Occipital lobe (tissue), 2 donors: ENCODE data around the gene ATF7IP. TPM values are rescaled to one million over a fixed set of nuclear protein-coding genes. Genes with fewer than 3 reads are reported as not detected.
A peak's percentile ranks its signal among the peaks of the same experiment; 100 is the strongest.
"Not testable (repeated sequence)": the region's sequence is repeated elsewhere in the genome, so short reads cannot be mapped to it uniquely, and the experiment has no call there.

ENCODE experiments used
- DNase-seq: peaks from one replicate; lab custom pipeline; 2025; lab: John Stamatoyannopoulos, UW
- total RNA-seq: library from RNA; depleted of rRNA; stranded (reverse); fragments of >200 nt; gene quantifications from one replicate; pipeline ENCODE4 v1.2.3, GENCODE V29; 2014

The ATF7IP gene
- total RNA-seq, 1 donor from 2014 or later: 77.5 TPM

GRCh38 chr12:14367040-14367661 lies 1.7 kb downstream of the ATF7IP start:
- DNase-seq: no peak

- no peak for DNase-seq
Observed at GRCh38 chr12:14369311-14369710, 3.8 kb downstream of the ATF7IP start.

DNA sequence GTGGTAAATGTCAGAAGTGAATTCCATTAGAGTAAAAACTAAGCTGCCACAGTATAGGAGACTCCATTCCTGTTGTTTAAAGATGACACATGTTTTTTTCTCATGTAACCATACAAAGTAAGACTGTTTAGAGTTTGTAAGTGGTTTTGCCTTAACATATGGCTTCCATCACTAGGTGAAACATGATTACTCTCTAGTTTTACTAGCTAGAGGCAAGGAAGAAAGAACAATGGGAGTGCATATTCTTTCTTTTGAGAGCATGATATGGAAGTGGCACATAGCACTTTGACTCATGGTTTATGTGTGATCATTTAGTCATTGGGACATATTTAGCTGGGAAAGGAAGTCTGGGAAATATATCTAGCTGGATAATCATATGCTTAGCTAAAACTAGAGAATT lies 7.7 kb downstream of the ATF7IP start:
- no peak for DNase-seq

DNA sequence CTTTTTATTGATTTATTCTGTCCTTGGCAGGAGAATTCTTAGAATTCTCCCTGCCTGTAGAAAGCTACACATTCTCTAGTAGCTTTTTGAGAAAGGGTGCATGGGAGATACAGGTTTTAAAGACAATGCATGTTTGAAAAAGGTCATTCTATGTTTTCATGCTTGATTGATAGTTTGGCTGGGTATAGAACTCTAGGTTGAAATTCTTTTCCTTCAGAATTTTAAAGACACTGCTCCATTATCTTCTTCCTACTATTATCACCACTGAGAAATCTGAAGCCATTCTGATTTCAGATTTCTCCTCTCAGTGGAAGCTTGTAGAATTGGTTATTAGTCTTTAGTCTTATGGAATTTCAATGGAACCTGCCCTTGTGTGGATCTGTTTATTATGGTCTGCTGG lies 14.0 kb downstream of the ATF7IP start:
- DNase-seq: no peak

DNA sequence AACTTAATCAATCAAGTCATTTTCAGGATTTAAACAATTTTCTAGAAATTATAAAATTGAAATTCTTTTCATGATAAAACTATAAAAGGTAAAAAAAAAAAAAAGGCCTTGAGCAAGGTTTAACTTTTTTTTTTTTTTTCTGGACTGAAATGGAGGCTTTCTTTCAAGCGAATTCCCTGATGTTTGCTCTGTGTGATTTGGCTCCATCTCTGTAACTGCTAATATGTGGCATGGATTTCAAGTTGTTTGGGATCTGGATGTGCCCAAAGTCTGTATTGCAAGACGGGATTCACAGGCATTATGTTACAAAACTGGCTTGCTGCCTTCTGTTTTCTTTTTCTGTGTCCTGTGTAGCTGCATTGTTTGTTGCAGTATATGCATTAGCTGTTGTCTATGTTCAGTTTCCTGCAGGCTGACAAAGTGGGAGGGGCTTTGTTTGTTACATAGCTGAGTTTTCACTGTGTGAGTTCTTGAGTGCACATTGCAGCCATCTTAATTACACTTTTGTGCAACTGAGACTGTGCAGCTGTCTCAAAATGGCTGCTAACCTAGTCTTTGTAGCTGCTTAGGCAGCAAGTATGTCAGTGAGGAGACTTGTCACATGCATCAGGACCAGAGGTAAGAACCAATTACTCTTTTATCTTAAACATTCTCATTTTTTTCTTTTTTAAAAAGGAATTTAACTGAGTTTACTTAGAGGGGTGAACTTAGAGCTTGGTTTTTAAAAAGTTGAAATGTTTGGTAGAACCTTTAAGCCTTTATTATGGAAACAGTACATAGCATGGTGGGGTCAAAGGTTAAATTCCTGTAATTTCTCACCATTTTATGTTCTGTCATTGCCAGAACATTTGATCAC lies 19.5 kb downstream of the ATF7IP start:
- peak; percentile 18 for DNase-seq

DNA sequence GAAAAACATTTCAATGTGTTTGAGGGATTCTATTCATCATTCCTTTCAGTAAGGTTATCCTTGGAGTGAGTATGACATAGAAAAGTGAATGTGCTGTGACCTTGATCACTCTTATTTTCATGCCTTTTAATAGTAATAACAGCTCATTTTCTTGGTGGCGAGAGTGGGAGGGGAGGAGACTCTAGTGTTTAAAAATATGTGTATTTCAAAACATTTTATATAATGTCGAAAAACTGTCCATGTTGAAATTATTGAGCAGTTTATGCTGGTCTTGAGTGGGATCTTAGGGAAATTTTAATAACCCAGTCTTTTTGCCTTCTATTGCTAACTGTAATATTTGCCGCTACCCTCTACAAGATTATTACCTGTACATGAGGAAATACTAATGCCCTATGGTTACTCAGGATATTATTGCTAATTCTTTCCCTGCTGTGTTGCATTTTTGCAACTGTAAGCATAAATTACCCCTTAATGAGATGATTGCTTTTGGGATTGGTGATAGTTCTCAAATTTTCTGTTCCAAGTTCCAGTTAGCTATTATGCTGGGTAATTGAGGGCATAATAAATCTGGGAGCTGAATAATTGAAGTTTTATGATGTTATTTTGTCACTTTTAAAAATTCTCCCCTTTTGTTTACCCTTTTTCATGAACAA lies 21.9 kb downstream of the ATF7IP start:
- DNase-seq: no peak

DNA sequence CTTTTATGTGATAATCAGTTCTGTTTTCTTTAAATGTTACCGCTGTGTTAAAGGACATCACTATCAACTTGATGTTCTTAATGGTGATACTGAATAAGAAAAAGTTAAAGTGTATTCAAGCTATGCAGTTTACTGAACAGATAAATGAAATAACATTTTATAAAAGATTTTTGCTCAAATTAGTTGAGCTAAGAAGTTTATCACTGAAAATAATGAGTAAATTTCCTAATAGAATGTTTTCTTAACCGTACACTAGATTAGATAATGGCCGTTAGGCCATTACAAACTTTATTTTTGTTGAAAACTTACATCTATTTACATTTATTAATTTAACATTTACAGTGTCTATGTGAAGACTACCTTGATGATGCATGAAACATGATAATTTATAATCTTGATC lies 25.0 kb downstream of the ATF7IP start:
- DNase-seq: no peak

DNA sequence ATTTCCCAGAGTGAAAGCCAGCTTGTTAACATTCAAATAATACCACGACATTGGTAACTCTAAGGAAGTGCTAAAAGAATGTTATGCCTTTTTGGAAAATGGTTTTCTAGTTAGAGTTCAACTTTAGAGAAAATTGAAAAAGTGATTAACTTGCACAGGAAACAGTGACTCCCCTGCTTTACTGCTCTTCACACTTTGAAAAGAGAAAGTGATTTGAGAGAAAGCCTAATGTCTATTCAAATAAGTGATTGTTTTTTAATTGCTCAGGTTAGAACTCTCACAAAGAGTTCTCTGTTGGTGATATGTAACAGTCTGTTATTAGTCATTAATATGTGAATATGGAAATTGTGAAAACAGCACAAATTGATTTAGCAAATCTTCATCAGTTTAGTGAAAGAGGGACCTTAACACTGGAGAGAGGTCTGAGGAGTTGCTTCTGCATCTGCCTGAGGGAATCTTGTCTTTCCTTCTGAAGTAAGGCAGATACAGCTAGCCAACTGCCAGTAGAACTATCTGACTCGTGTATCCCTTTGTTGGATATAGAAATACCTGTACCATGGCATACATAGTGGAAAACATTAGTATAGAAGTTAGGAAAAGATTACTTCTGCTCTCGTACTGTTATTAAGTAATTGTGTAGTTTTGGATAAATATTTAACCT lies 25.5 kb downstream of the ATF7IP start:
- no peak for DNase-seq

DNA sequence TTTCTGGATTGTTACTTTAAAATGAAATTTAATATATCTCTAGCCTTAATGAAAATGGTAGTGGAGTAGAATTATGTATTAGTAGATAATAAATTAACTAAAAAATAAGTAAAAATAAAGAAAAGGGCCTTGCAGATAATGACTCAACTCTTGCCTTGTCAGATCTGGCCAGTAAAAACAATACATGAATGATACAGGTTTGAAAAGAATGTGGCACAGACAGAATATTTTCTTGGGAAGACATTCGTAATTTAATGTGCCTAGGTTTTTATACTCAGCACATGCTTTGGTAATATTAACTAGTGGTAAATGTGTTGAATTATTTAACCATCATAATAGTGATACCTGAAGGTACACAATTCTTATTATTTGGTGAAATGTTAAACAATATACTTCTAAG lies 28.3 kb downstream of the ATF7IP start:
- no peak for DNase-seq

- peak; percentile 13 for DNase-seq
Observed at GRCh38 chr12:14394317-14395073, 29.0 kb downstream of the ATF7IP start.

DNA sequence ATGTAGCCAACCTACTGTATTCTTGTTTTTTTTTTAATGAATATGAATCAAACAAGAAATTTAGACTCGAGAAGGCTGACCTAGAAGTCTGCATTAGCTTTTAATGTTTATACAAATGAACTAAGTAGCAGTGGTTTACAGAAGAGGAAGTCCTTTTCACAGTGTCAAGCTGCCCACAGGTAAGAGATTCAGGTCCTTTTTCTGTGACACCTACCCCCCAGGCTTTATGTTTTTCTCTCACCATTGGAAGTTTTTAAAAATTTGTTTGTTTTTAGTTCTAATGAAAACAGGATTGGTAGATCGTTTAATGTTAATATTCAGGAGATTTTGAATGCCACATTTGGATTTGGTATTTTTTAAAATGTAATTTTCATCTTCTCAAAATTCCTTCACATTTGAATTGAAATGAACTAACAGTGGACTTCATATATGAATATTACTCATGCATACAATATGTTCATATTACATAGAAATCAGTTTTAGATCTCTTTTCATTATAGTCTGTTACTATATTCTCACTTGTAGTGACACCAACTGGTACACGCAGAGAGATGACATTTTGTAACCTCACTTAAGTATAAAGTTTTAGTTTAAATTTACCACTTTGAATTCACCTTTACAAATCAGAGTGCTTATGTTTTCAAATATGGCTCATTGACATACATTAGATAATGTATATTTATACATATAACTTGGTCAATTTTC lies 29.7 kb downstream of the ATF7IP start:
- no peak for DNase-seq

- DNase-seq: no peak
Observed at GRCh38 chr12:14396071-14396470, 30.6 kb downstream of the ATF7IP start.

DNA sequence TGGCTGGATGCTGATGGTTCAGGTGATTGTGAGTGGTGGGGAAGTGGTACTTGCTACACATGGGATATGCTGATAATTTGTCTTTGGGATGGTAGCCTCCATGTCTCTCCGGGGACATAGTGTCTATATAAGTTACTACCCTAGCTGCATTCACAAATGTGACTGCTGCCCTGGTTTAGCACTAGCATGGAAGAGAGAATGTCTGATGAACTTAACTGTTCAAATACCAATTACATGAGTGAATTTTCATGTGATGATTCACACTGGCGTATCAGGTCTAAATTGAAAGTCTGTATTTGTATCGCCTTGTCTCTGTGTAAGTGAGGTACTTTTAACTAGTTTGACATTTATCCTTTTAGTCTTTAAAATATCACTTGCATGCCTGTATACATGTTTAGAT lies 34.4 kb downstream of the ATF7IP start:
- DNase-seq: no peak

GRCh38 chr12:14400599-14400998 lies 35.1 kb downstream of the ATF7IP start:
- DNase-seq: no peak

GRCh38 chr12:14401267-14401666 lies 35.8 kb downstream of the ATF7IP start:
- not testable (repeated sequence) for DNase-seq

DNA sequence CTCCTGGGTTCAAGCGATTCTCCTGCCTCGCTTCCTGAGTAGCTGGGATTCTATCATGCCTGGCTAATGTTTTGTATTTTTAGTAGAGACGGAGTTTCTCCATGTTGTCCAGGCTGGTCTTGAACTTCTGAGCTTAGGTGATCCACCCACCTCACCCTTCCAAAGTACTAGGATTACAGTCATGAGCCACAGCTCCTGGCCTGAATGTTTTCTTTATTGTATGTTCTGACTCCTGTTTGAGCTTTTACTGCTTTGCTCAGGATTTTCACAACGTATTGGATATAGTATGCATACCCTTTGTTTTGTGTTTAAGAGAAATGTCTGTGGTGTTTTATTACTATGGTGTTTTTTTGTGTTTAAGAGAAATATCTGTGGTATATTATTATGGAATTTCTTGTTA lies 37.2 kb downstream of the ATF7IP start:
- DNase-seq: no peak

- no peak for DNase-seq
Observed at GRCh38 chr12:14403293-14403692, 37.8 kb downstream of the ATF7IP start.

DNA sequence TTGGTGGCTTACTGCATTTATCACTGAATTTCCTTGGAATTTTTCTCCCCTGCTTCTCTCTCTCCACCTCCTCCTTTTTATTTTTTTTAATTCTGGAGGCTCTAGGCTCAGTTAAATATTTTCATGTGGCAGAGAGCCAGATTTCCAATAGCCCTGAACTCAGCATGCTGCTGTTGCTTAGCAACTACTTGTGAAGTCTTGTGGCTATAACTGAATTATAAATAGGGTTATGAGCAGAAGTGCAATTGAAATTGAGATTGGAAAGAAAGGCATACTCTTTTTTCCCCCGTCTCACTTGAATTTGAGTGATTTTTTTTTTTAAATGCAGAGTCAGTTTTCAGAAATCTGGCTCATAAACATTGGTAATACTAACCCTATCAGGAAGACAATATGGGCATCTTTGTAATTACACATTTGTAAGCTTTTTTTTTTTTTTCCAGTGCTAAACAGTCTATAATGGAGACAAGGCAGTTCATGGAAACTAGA lies 38.3 kb downstream of the ATF7IP start:
- no peak for DNase-seq

GRCh38 chr12:14405407-14405806 lies 39.9 kb downstream of the ATF7IP start:
- DNase-seq: not testable (repeated sequence)

DNA sequence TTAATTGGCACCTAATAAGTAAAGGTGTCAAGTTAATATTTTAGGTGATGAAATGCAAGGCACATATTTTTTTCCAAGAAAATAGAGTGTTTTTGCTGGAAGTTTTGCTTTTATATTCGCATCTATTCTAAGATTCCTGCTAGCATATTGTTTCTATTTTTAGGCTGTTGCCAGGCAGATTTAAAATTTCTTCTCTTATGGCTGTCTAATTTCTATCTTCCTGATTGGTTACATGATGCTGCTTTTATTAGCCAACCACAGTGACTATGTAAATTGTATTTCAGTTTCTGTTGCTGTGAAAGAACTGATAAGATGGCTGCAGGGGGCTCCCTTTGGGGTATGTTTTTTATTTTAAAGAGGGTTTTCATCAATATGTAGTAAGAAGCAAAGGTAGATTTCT lies 42.7 kb downstream of the ATF7IP start:
- no peak for DNase-seq
